HG02870 (cell line): ENCODE results near the gene CATSPERZ.

Experiments used
- ATAC-seq: cut with Tn5 transposase; IDR thresholded peaks from one replicate; pipeline ENCODE4 v1.9.1; 2021; ENCODE audit warnings: mild to moderate bottlenecking, moderate library complexity; ENCODE audit not compliant: unreplicated experiment

Gene CATSPERZ

GRCh38 chr11:64299847-64300648, at the start of gene CATSPERZ:
Gene CATSPERZ (plus strand): TSS chr11:64300358. CDS start chr11:64300411, 53 bp downstream.
- ATAC-seq: no peak

- no peak for ATAC-seq
These were observed 49.6 kb upstream of the CATSPERZ start for GRCh38 chr11:64250415-64251015.

GRCh38 chr11:64251016-64251752, 49.0 kb upstream of the CATSPERZ start, which contains the start of gene PLCB3:
Gene PLCB3 (plus strand): TSS chr11:64251530. CDS start chr11:64251650, 120 bp downstream.
- ATAC-seq: peak; percentile 31

- peak; percentile 8 for ATAC-seq
These were observed 48.5 kb upstream of the CATSPERZ start for GRCh38 chr11:64251753-64252002.

- no peak for ATAC-seq
These were observed 47.9 kb upstream of the CATSPERZ start for GRCh38 chr11:64252003-64252872.

DNA sequence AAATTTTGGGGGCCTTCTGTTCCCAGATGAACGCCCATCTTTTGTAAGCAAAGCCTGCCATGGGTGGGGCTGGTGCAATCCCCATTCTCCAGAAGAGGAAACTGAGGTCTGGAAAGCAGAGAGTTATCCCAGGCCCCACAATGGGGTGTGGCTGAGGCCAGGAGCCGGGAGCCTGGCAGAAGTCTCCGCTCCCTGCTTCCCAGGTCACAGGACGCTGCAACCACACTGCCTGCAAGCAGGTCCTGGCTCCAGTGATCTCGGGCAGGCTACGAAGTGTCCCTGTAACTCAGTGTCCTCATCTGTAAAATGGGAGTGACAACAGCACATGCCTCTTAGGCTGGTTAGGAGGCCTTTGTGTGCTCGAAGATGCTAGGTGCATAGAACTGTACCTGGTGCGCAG, 47.1 kb upstream of the CATSPERZ start:
- no peak for ATAC-seq

DNA sequence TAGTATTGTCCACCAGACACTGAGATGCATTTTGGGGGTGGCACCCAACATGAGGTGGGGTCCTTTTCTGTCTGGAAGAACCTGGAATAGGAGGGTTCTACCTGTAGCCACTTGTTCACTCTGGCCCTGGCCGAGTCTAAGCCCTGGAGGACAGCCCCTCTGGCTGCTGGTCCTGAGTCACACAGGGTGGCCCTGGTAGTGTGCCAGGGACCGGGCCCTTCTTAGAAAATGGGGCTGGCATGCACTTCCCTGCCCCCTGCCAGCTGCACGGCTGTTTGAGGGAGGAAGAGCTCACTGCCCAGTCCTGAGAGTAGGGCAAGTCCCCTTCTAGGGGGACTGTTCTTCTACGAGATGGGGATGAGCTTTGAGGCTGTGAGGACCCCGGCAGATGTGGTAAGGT, 46.7 kb upstream of the CATSPERZ start:
- no peak for ATAC-seq

GRCh38 chr11:64254326-64254725, 45.8 kb upstream of the CATSPERZ start:
- no peak for ATAC-seq

- ATAC-seq: no peak
These were observed 44.7 kb upstream of the CATSPERZ start for GRCh38 chr11:64255135-64256128.

DNA sequence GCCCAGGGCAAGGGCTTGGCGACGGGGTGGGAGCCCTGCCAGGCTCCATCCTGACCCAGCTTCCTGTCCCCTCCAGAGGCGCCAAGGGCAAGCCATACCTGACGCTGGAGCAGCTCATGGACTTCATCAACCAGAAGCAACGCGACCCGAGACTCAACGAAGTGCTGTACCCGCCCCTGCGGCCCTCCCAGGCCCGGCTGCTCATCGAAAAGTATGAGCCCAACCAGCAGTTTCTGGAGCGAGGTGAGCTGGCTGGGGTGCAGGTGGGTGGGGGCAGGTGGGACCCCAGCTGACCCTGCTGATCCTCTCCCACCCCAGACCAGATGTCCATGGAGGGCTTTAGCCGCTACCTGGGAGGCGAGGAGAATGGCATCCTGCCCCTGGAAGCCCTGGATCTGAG, 43.9 kb upstream of the CATSPERZ start:
- no peak for ATAC-seq

GRCh38 chr11:64258356-64258755, 41.8 kb upstream of the CATSPERZ start:
- ATAC-seq: no peak

GRCh38 chr11:64258946-64259532, 41.1 kb upstream of the CATSPERZ start:
- no peak for ATAC-seq

GRCh38 chr11:64259533-64260067, 40.6 kb upstream of the CATSPERZ start:
- ATAC-seq: no peak

DNA sequence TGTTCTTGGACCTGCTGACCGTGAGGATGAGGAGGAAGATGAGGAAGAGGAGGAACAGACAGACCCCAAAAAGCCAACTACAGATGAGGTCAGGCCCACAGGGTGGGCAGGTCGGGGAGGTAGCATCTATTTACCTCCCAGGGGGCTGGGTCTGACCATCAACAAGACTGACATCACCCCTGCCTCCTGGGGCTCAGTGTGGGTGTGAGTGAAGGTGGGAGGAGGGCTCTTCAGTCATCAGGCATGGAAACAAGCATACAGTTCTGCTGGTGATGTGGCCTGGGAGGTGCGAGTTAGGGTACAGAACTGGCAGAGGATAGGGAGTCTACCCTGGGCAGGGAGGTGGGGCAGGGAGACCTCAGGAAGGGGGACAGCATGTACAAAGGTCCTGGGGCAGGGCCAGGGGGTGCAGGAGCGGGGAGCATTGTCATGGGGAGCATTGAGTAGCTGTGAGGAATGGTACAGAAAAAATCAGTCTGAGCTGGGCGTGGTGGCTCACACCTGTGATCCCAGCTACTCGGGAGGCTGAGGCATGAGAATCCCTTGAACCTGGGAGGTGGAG, 39.9 kb upstream of the CATSPERZ start:
- ATAC-seq: no peak

- ATAC-seq: no peak
These were observed 38.5 kb upstream of the CATSPERZ start for GRCh38 chr11:64261556-64262080.

- no peak for ATAC-seq
These were observed 37.7 kb upstream of the CATSPERZ start for GRCh38 chr11:64262271-64263002.

DNA sequence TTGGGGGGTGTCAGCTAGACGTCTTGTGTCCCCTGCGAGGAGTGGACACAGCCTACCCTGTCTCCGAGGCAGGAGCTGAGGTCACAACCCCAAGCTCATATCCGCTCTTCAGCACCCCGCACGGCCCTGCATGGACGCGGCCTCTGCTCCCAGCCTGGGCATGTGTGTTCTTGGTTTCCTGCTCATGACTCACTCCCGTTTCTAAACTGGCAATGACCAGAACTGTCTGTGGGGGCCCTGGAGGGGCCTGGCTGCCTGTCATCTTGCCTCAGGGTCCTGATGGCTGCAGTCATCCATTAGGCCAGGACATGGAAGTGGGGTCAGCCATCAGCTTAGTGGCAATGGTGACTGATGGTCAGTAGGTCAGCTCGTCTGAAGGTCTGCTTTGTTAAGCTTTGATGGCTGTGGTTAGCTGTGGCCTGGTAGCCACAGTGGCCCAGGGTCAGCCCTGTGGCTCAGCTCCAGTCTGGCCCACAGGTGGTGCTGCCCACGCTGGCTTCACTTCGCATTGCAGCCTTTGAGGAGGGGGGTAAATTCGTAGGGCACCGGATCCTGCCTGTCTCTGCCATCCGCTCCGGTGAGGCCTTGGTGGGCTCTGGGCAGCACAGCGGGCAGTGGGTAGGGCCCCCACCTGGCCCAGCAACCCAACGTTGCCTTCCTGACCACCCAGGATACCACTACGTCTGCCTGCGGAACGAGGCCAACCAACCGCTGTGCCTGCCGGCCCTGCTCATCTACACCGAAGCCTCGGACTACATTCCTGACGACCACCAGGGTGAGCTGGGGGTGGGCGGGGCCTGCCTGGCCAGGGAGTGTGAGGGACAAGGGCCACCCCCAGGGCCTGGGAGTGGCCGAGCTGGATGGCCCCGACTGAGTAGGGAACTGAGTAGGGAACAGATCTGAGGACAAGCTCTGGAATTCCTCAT, 36.9 kb upstream of the CATSPERZ start:
- no peak for ATAC-seq
